GM23338 (cell line): ENCODE measurements around the gene F11R. TPM values are rescaled to one million over a fixed set of nuclear protein-coding genes. Genes with fewer than 3 reads are reported as not detected.

ENCODE experiments used
- ATAC-seq: fragments of 200-7000 bp; cut with Tn5 transposase; 3 replicates; pipeline ENCODE4 v1.9.1; 2020
- DNase-seq: peaks from one replicate; pipeline ENCODE4 v3.0.0-alpha.2; 2015; ENCODE audit warnings: low spot score
- H2AFZ ChIP-seq: fragments of 200-600 bp; sonication (generic); 2 replicates; pipeline ENCODE4 v1.8.0; 2016; ENCODE audit warnings: antibody characterized with exemption, mild to moderate bottlenecking, moderate library complexity
- H3F3A ChIP-seq: fragments of 200-600 bp; sonication (generic); replicated peaks from 2 replicates; pipeline ENCODE4 v1.8.0; 2017; ENCODE audit warnings: antibody characterized with exemption, mixed run types, low read depth
- H3K27ac ChIP-seq: fragments of 200-600 bp; sonication (generic); 2 replicates; pipeline ENCODE4 v1.6.1; 2016; ENCODE audit warnings: low read depth
- H3K27me3 ChIP-seq: fragments of 200-600 bp; sonication (generic); 2 replicates; pipeline ENCODE4 v1.8.0; 2016; ENCODE audit warnings: mild to moderate bottlenecking, mixed run types, moderate library complexity; ENCODE audit not compliant: insufficient read depth
- H3K36me3 ChIP-seq: fragments of 200-600 bp; sonication (generic); 2 replicates; pipeline ENCODE4 v1.8.0; 2016; ENCODE audit warnings: mild to moderate bottlenecking; ENCODE audit not compliant: insufficient read depth
- H3K4me1 ChIP-seq: fragments of 200-600 bp; sonication (generic); 2 replicates; pipeline ENCODE4 v1.8.0; 2016; ENCODE audit warnings: mild to moderate bottlenecking, moderate library complexity; ENCODE audit not compliant: insufficient read depth
- H3K4me2 ChIP-seq: fragments of 200-600 bp; sonication (generic); 2 replicates; pipeline ENCODE4 v1.7.1; 2017; ENCODE audit warnings: mixed run types
- H3K4me3 ChIP-seq: fragments of 200-600 bp; sonication (generic); 2 replicates; pipeline ENCODE4 v1.6.1; 2016; ENCODE audit warnings: mixed run types
- H3K79me2 ChIP-seq: fragments of 200-600 bp; sonication (generic); replicated peaks from 2 replicates; pipeline ENCODE4 v1.8.0; 2017; ENCODE audit warnings: mild to moderate bottlenecking; ENCODE audit not compliant: insufficient read depth
- H3K9me2 ChIP-seq: fragments of 200-600 bp; sonication (generic); 2 replicates; pipeline ENCODE4 v1.8.0; 2017; ENCODE audit not compliant: insufficient read depth
- H4K20me1 ChIP-seq: fragments of 200-600 bp; sonication (generic); replicated peaks from 2 replicates; pipeline ENCODE4 v1.8.0; 2017; ENCODE audit warnings: mild to moderate bottlenecking; ENCODE audit not compliant: insufficient read depth
- H3K27ac Mint-ChIP-seq: 2 replicates; pipeline ENCODE4 v1.8.0; 2020; ENCODE audit warnings: inconsistent platforms, mild to moderate bottlenecking, moderate library complexity, mixed read lengths
- H3K27me3 Mint-ChIP-seq: 3 replicates; pipeline ENCODE4 v1.8.0; 2022; ENCODE audit warnings: low read depth, mild to moderate bottlenecking, moderate library complexity, mixed read lengths, inconsistent platforms; ENCODE audit not compliant: insufficient read depth, poor library complexity
- H3K36me3 Mint-ChIP-seq: 3 replicates; pipeline ENCODE4 v1.8.0; 2021; ENCODE audit warnings: low read depth, mild to moderate bottlenecking, inconsistent platforms, moderate library complexity, mixed read lengths
- H3K4me1 Mint-ChIP-seq: 3 replicates; pipeline ENCODE4 v1.8.0; 2020; ENCODE audit warnings: mild to moderate bottlenecking, inconsistent platforms, mixed read lengths
- H3K4me3 Mint-ChIP-seq: 3 replicates; pipeline ENCODE4 v1.8.0; 2021; ENCODE audit warnings: moderate library complexity, mild to moderate bottlenecking, inconsistent platforms, mixed read lengths
- H3K9me3 Mint-ChIP-seq: 3 replicates; pipeline ENCODE4 v1.8.0; 2020; ENCODE audit warnings: moderate library complexity, mild to moderate bottlenecking, inconsistent platforms, mixed read lengths
- CREB1 ChIP-seq: fragments of 250-450 bp; sonication (Bioruptor Pico); IDR thresholded peaks from 2 replicates; pipeline ENCODE4 v1.5.0; 2020; ENCODE audit warnings: low read depth, mild to moderate bottlenecking, moderate library complexity
- CTCF ChIP-seq, 2 experiments: fragments of 200-600 bp in 1 of 2; sonication (generic) in 1 of 2; conservative IDR thresholded peaks; 2 replicates each; pipeline versions ENCODE4 v1.5.1 to v1.6.1; 2016 to 2017; ENCODE audit warnings: antibody characterized with exemption in 2 of 2, low read depth in 2 of 2, mild to moderate bottlenecking in 2 of 2, moderate library complexity in 1 of 2
- ETS1 ChIP-seq: IDR thresholded peaks from 2 replicates; pipeline ENCODE4 v1.6.1; 2016; ENCODE audit warnings: antibody characterized with exemption
- EZH2 ChIP-seq: fragments of 200-600 bp; sonication (generic); IDR thresholded peaks from one replicate; pipeline ENCODE4 v1.8.0; 2017; ENCODE audit warnings: antibody characterized with exemption, mild to moderate bottlenecking, low read depth; ENCODE audit not compliant: unreplicated experiment
- NANOG ChIP-seq: IDR thresholded peaks from 2 replicates; pipeline ENCODE4 v1.6.1; 2016; ENCODE audit warnings: antibody characterized with exemption, borderline replicate concordance
- POLR2AphosphoS5 ChIP-seq: IDR thresholded peaks from 2 replicates; pipeline ENCODE4 v1.6.1; 2016; ENCODE audit warnings: antibody characterized with exemption, low read depth
- STAT1 ChIP-seq: IDR thresholded peaks from one replicate; pipeline ENCODE4 v1.6.1; 2016; ENCODE audit warnings: antibody characterized with exemption; ENCODE audit not compliant: unreplicated experiment
- ZNF331 ChIP-seq: fragments of 250-450 bp; sonication (Bioruptor Pico); IDR thresholded peaks from 2 replicates; pipeline ENCODE4 v1.5.0; 2020; ENCODE audit warnings: low read depth, mild to moderate bottlenecking, moderate library complexity
- polyA plus RNA-seq: library from polyadenylated mRNA; unstranded; fragments of >200 nt; fragmentation: Nextera tagmentation; extraction: Ambion mirVana; gene quantifications from 2 replicates; pipeline ENCODE4 v1.2.1, GENCODE V29; 2016
- total RNA-seq: library from RNA; depleted of rRNA; stranded (reverse); fragments of >200 nt; shearing (Covaris generic); gene quantifications from 2 replicates; pipeline ENCODE4 v1.2.3, GENCODE V29; 2014

The F11R gene
- total and polyA plus RNA-seq, 2 experiments from 2014 or later, result 51.0 to 169 TPM

- ATAC-seq, result no peak
- peaks cover 66% of the 10 kb centered on the region for H3K4me1 Mint-ChIP-seq
- H3K27ac Mint-ChIP-seq, result peak overlapping the region; percentile 24; the same call in 1 of the 2 replicates
Observed at GRCh38 chr1:160985723-160986122, 35.2 kb downstream of the F11R start.

GRCh38 chr1:160981584-160982411, 39.2 kb downstream of the F11R start:
- DNase-seq, result peak; percentile 98
- Histone ChIP-seq H3K27me3 (no peaks in the 10 kb centered on the region), H3K79me2 (no peaks in the 10 kb centered on the region), H3K4me1 (peaks cover 23% of the 10 kb centered on the region), H4K20me1 (no peaks in the 10 kb centered on the region), H3K27ac (peak overlapping the region; percentile 98), H3F3A (peaks cover 15% of the 10 kb centered on the region; the same call in 1 of the 2 replicates), H2AFZ (no peak overlapping the region), H3K9me2 (no peaks in the 10 kb centered on the region), H3K36me3 (no peaks in the 10 kb centered on the region), H3K4me3 (peak overlapping the region; percentile 42), H3K4me2 (peak overlapping the region; percentile 69)
- H3K36me3 Mint-ChIP-seq, result peaks cover 10% of the 10 kb centered on the region; the same call in 2 of the 3 replicates
- peaks cover 14% of the 10 kb centered on the region; the same call in 2 of the 3 replicates for H3K9me3 Mint-ChIP-seq
- peak; percentile 89 for ATAC-seq
- TF ChIP-seq EZH2 (no peak), ETS1 (no peak), POLR2AphosphoS5 (peak; percentile 38; the same call in 1 of the 2 replicates), ZNF331 (CRISPR knock-in tag) (no peak), CTCF (conservative IDR thresholded peaks at IDR 0.05; ENCODE audit: low read depth in 2 of 2) (peak in 1 of 2 experiments; percentile 24; a peak in 2 of 4 replicates)
- peak overlapping the region; percentile 68 for H3K4me3 Mint-ChIP-seq
- peaks cover 13% of the 10 kb centered on the region for H3K27me3 Mint-ChIP-seq
- H3K4me1 Mint-ChIP-seq, result peaks cover 39% of the 10 kb centered on the region
- H3K27ac Mint-ChIP-seq, result peak overlapping the region; percentile 98

More at GRCh38 chr1:160985723-160986122, 35.2 kb downstream of the F11R start:
- no peaks in the 10 kb centered on the region for H4K20me1 ChIP-seq
- no peaks in the 10 kb centered on the region for H3K79me2 ChIP-seq
- H3K4me2 ChIP-seq, result no peak overlapping the region
- Mint-ChIP-seq H3K36me3 (peaks cover 15% of the 10 kb centered on the region; the same call in 2 of the 3 replicates), H3K27me3 (peaks cover 14% of the 10 kb centered on the region), H3K4me3 (peak overlapping the region; percentile 7; the same call in 1 of the 3 replicates), H3K9me3 (peaks cover 14% of the 10 kb centered on the region; the same call in 2 of the 3 replicates)
- H3K4me3 ChIP-seq, result no peak overlapping the region
- no peaks in the 10 kb centered on the region for H3K27me3 ChIP-seq
- H3K4me1 ChIP-seq, result peaks cover 29% of the 10 kb centered on the region
- no peak for TF ChIP-seq STAT1
- no peak for TF ChIP-seq CTCF (conservative IDR thresholded peaks at IDR 0.05; ENCODE audit: low read depth in 2 of 2)
- TF ChIP-seq CREB1 (CRISPR knock-in tag), result no peak
- TF ChIP-seq NANOG, result no peak
- no peaks in the 10 kb centered on the region for H3K36me3 ChIP-seq
- H3K9me2 ChIP-seq, result no peaks in the 10 kb centered on the region
- H3K27ac ChIP-seq, result peak overlapping the region; percentile 89; the same call in 1 of the 2 replicates
- DNase-seq, result no peak
- peaks cover 21% of the 10 kb centered on the region for H3F3A ChIP-seq
- H2AFZ ChIP-seq, result no peak overlapping the region
